Amniotic stem cell (primary cell): ENCODE results near the gene PLXNA2.
A peak's percentile ranks its signal among the peaks of the same experiment; 100 is the strongest.

Source experiments
- DNase-seq: peaks from one replicate; lab custom pipeline; 2025; lab: John Stamatoyannopoulos, UW

The PLXNA2 gene

GRCh38 chr1:208178091-208178529 is 66.1 kb downstream of the PLXNA2 start:
- no peak for DNase-seq

GRCh38 chr1:208177656-208178055 is 66.5 kb downstream of the PLXNA2 start:
- no peak for DNase-seq

GRCh38 chr1:208176649-208177048 is 67.5 kb downstream of the PLXNA2 start:
- DNase-seq, result no peak

GRCh38 chr1:208175508-208175895 is 68.7 kb downstream of the PLXNA2 start:
- no peak for DNase-seq

GRCh38 chr1:208174731-208175507 is 69.3 kb downstream of the PLXNA2 start:
- no peak for DNase-seq

- no peak for DNase-seq
These were observed 70.0 kb downstream of the PLXNA2 start for GRCh38 chr1:208174200-208174599.

GRCh38 chr1:208173749-208174148 is 70.4 kb downstream of the PLXNA2 start:
- DNase-seq, result no peak

GRCh38 chr1:208172423-208173145 is 71.6 kb downstream of the PLXNA2 start:
- DNase-seq, result no peak

- no peak for DNase-seq
These were observed 72.4 kb downstream of the PLXNA2 start for GRCh38 chr1:208171616-208172422.

GRCh38 chr1:208170252-208170651 is 73.9 kb downstream of the PLXNA2 start:
- DNase-seq, result no peak

- DNase-seq, result no peak
These were observed 74.9 kb downstream of the PLXNA2 start for GRCh38 chr1:208169081-208169879.

GRCh38 chr1:208167261-208167869 is 76.8 kb downstream of the PLXNA2 start:
- DNase-seq, result no peak

- no peak for DNase-seq
These were observed 77.6 kb downstream of the PLXNA2 start for GRCh38 chr1:208166340-208167138.

- DNase-seq, result peak; percentile 40
These were observed 78.5 kb downstream of the PLXNA2 start for GRCh38 chr1:208165659-208166058.

- no peak for DNase-seq
These were observed 79.6 kb downstream of the PLXNA2 start for GRCh38 chr1:208164609-208165008.

GRCh38 chr1:208163539-208163938 is 80.6 kb downstream of the PLXNA2 start:
- no peak for DNase-seq

GRCh38 chr1:208162903-208163302 is 81.3 kb downstream of the PLXNA2 start:
- DNase-seq, result no peak

- DNase-seq, result no peak
These were observed 82.4 kb downstream of the PLXNA2 start for GRCh38 chr1:208161656-208162375.

- DNase-seq, result no peak
These were observed 83.2 kb downstream of the PLXNA2 start for GRCh38 chr1:208161005-208161404.
